Prostate gland (tissue), 2 donors: ENCODE results near the gene OST4.

ENCODE experiments used
- CTCF ChIP-seq, 4 experiments: fragments of 200-600 bp in 2 of 4; fragments of 450-650 bp in 2 of 4; sonication (generic) in 2 of 4; IDR thresholded peaks; 1 replicate in 3 of 4; 2 replicates in 1 of 4; pipeline ENCODE4 v1.5.1; 2016 to 2019; ENCODE audit warnings: antibody characterized with exemption in 4 of 4, mild to moderate bottlenecking in 2 of 4, moderate library complexity in 2 of 4
- POLR2A ChIP-seq: fragments of 450-650 bp; IDR thresholded peaks from one replicate; pipeline ENCODE4 v1.6.1; 2016; ENCODE audit warnings: antibody characterized with exemption, mild to moderate bottlenecking
- POLR2AphosphoS5 ChIP-seq: sonication (generic); formaldehyde crosslinking; IDR thresholded peaks from one replicate; pipeline ENCODE4 v1.6.1; 2017; ENCODE audit warnings: antibody characterized with exemption

GRCh38 chr2:27024812-27025211, 46.6 kb downstream of the OST4 start:
- TF ChIP-seq CTCF (IDR thresholded peaks at IDR 0.05) (no peak), POLR2A (no peak), POLR2AphosphoS5 (no peak)
